Transverse colon (tissue), 4 donors: ENCODE results near the gene FMNL3. TPM values are rescaled to one million over a fixed set of nuclear protein-coding genes. Genes with fewer than 3 reads are reported as not detected.

Experiments used
- DNase-seq: peaks from one replicate; pipeline ENCODE4 v3.0.0-alpha.2; 2019
- H3K27ac ChIP-seq, 4 donors: fragments of 200-600 bp; sonication (generic); 2 replicates each; pipeline ENCODE4 v1.5.1; 2016 to 2018; ENCODE audit warnings: inconsistent platforms in 4 of 4
- H3K27me3 ChIP-seq: fragments of 200-600 bp; sonication (generic); 2 replicates; pipeline ENCODE4 v1.5.1; 2017; ENCODE audit warnings: inconsistent platforms
- H3K36me3 ChIP-seq, 4 donors: fragments of 200-600 bp; sonication (generic); 2 replicates each; pipeline ENCODE4 v1.5.1; 2017 to 2019; ENCODE audit warnings: inconsistent platforms in 4 of 4
- H3K4me1 ChIP-seq, 4 donors: fragments of 200-600 bp; sonication (generic); 2 replicates each; pipeline ENCODE4 v1.5.1; 2017 to 2020; ENCODE audit warnings: inconsistent platforms in 4 of 4
- H3K4me3 ChIP-seq, 4 donors: fragments of 200-600 bp; sonication (generic); 1 replicate in 1 of 4; 2 replicates in 3 of 4; pipeline versions ENCODE4 v1.5.1 to v1.6.1; 2017 to 2019; ENCODE audit warnings: inconsistent platforms in 4 of 4
- H3K9me3 ChIP-seq, 2 donors: fragments of 200-600 bp; sonication (generic); 2 replicates each; pipeline ENCODE4 v1.5.1; 2017 to 2019; ENCODE audit warnings: inconsistent platforms in 2 of 2
- EP300 ChIP-seq: sonication (generic); formaldehyde crosslinking; IDR thresholded peaks from one replicate; pipeline ENCODE4 v1.6.1; 2017; ENCODE audit warnings: antibody characterized with exemption, low read depth
- POLR2A ChIP-seq: fragments of 450-650 bp; IDR thresholded peaks from one replicate; pipeline ENCODE4 v1.6.1; 2016; ENCODE audit warnings: antibody characterized with exemption, mild to moderate bottlenecking, moderate library complexity
- POLR2AphosphoS5 ChIP-seq, 3 donors: sonication (generic); formaldehyde crosslinking; IDR thresholded peaks; one replicate each; pipeline ENCODE4 v1.6.1; 2016; ENCODE audit warnings: antibody characterized with exemption in 3 of 3
- WGBS, 2 donors: methylation state at CpG; one replicate each; pipeline ENCODE4 v1.1.5; 2018; ENCODE audit warnings: low coverage in 1 of 2; 5-methylcytosine and 5-hydroxymethylcytosine counted together
- in situ Hi-C, 4 donors: fragments of 200-750 bp; cut with MboI; loops; one replicate each; pipeline versions ENCODE4 v1.15.0 to v1.15.1; 2017; ENCODE audit warnings: low sequenced_read_pairs in 3 of 4, low pct_ligation_motif_present in 1 of 4, low pct_unique_long_range_greater_than_20kb in 1 of 4
- intact Hi-C: fragments of 100-400 bp; cut with DNase I; formaldehyde crosslinking; loops from one replicate; pipeline ENCODE4 v1.15.1; 2023; ENCODE audit warnings: low total_unique reads
- total RNA-seq, 4 donors: library from RNA; depleted of rRNA; stranded (reverse); fragments of >200 nt; gene quantifications; one replicate each; pipeline ENCODE4 v1.1.0, GENCODE V29; 2016
- TF ChIP-seq, protein P1 (sequence below), 5 experiments: fragments of 200-600 bp in 3 of 5; fragments of 450-650 bp in 2 of 5; sonication (generic) in 3 of 5; IDR thresholded peaks; 1 replicate in 2 of 5; 2 replicates in 3 of 5; pipeline ENCODE4 v1.5.1; 2016 to 2017; ENCODE audit warnings: antibody characterized with exemption in 5 of 5, inconsistent platforms in 3 of 5, mild to moderate bottlenecking in 2 of 5, moderate library complexity in 1 of 5

FMNL3 gene
- total RNA-seq, 4 donors from 2014 or later, result 5.3 to 16.5 (median 8.2) TPM

DNA sequence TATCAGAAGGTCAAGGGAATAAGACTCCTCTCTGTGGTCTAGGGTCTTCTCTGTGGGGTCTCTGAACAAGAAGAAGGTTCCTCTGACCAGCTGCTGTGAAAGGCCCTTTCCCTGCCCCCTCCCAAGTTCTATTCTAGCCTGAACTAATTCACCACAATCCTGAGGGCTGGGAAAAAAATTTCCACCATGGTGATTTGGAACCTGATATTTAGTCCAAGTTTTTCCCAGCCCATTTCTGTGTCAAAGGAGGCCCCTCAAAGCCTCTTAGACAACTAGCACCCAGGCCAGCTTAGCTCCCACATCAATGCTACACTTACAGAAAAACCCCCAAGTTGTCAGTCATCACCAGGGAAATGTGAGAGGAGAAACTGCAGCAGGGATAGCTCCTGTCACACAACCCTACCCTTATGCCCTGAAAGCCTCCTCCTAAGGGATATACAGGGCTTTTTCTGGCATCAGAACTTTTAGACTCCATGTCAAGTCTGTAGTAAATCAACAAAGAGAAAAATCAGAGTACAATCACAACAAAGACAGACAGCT is 4.5 kb downstream of the FMNL3 start:
- TF ChIP-seq, protein P1, sequence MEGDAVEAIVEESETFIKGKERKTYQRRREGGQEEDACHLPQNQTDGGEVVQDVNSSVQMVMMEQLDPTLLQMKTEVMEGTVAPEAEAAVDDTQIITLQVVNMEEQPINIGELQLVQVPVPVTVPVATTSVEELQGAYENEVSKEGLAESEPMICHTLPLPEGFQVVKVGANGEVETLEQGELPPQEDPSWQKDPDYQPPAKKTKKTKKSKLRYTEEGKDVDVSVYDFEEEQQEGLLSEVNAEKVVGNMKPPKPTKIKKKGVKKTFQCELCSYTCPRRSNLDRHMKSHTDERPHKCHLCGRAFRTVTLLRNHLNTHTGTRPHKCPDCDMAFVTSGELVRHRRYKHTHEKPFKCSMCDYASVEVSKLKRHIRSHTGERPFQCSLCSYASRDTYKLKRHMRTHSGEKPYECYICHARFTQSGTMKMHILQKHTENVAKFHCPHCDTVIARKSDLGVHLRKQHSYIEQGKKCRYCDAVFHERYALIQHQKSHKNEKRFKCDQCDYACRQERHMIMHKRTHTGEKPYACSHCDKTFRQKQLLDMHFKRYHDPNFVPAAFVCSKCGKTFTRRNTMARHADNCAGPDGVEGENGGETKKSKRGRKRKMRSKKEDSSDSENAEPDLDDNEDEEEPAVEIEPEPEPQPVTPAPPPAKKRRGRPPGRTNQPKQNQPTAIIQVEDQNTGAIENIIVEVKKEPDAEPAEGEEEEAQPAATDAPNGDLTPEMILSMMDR (IDR thresholded peaks at IDR 0.05), result no peak
- no peak for TF ChIP-seq POLR2AphosphoS5 (IDR thresholded peaks at IDR 0.05)
- intact Hi-C loops (no loop called here), in situ Hi-C loops (no loop called here)
- H3K4me3 ChIP-seq, result no peak overlapping the region
- H3K27me3 ChIP-seq, result peaks cover 14% of the 10 kb centered on the region
- peak overlapping the region in 1 of 4 donors; percentile 9 for H3K27ac ChIP-seq
- peaks cover 6 to 51% (median 23%) of the 10 kb centered on the region in 4 donors for H3K4me1 ChIP-seq
- H3K9me3 ChIP-seq, result no peaks in the 10 kb centered on the region
- H3K36me3 ChIP-seq, result no peaks in the 10 kb centered on the region
- DNase-seq, result no peak

DNA sequence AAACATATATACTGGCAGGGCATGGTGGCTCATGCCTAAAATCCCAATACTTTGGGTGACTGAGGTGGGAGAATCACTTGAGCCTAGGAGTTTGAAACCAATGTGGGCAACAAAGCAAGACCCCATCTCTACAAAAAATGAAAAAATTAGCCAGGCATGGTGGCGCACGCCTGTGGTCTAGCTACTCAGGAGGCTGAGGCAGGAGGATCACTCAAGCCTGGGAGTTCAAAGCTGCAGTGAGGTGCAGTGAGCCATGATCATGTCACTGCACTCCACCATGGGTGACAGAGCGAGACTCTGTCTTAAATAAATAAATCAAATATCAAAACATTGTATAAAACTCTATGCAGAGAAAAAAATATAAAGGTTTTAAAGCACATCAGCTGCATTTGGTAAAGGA is 5.2 kb downstream of the FMNL3 start:
- Histone ChIP-seq H3K9me3 (no peaks in the 10 kb centered on the region), H3K27ac (no peak overlapping the region), H3K27me3 (peaks cover 12% of the 10 kb centered on the region), H3K4me3 (no peak overlapping the region), H3K36me3 (no peaks in the 10 kb centered on the region), H3K4me1 (peaks cover 6 to 56% (median 22%) of the 10 kb centered on the region in 4 donors)
- intact Hi-C loops (no loop called here), in situ Hi-C loops (no loop called here)
- TF ChIP-seq, protein P1 (IDR thresholded peaks at IDR 0.05), result no peak
- TF ChIP-seq EP300 (no peak), POLR2A (no peak), POLR2AphosphoS5 (IDR thresholded peaks at IDR 0.05) (no peak)
- DNase-seq, result no peak
- WGBS, 2 donors, result 64 to 84% methylated on average over 1 to 3 of the region's 3 CpGs

DNA sequence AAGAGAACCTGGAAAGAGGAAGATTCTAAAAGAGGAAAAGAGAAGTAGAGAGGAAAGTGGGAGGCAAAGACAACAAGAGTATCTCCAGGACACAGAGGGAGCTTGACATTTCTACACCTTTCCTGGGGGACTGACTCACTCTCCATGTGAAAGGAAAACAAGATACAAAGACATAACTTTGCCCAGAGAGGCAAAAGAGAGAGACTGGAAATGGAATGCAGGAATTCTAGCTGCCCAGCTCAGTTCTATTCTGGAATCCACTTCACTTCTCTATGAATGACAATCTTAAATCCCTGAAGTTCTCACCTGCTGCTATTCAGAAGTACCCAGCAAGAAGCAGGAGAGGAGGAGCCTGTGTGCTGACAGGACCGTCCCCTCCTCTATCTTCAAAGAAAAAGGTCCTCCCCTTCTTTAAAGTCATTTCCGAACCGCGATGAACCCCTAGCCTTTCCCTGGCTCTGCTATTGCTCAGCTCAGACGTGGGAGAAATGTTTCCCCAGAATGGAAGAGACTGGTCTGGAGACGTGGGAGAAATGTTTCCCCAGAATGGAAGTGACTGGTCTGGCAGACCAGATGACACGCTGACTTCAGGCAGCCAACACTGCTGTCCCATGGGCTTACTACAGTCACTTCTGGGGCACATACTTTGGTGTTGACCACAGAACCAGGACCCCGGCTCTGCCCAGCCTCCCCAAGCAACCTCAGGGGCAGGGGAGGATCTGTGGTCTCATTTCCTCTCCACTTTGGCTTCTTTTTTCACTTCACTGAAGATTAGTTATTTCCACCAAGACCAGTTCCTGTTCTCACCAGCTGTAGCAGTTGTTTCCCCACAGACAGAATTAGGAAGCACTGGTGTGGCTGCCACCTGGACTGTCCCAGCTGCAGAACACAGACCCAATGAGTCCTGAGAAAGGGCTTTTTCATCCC is 8.3 kb downstream of the FMNL3 start:
- peak; percentile 21 for DNase-seq
- no peaks in the 10 kb centered on the region for H3K9me3 ChIP-seq
- TF ChIP-seq, protein P1 (IDR thresholded peaks at IDR 0.05), result no peak
- no peak for TF ChIP-seq POLR2AphosphoS5 (IDR thresholded peaks at IDR 0.05)
- no peak for TF ChIP-seq POLR2A
- no peak for TF ChIP-seq EP300
- in situ Hi-C loops (no loop called here), intact Hi-C loops (no loop called here)
- H3K27ac ChIP-seq, result peak overlapping the region; percentile 49 to 70 (median 54)
- H3K36me3 ChIP-seq, result no peaks in the 10 kb centered on the region
- peaks cover 6 to 35% (median 8%) of the 10 kb centered on the region in 4 donors for H3K4me1 ChIP-seq
- H3K27me3 ChIP-seq, result peaks cover 2% of the 10 kb centered on the region
- WGBS, 2 donors, result 52 to 80% methylated on average over 1 to 8 of the region's 8 CpGs
- H3K4me3 ChIP-seq, result no peak overlapping the region

DNA sequence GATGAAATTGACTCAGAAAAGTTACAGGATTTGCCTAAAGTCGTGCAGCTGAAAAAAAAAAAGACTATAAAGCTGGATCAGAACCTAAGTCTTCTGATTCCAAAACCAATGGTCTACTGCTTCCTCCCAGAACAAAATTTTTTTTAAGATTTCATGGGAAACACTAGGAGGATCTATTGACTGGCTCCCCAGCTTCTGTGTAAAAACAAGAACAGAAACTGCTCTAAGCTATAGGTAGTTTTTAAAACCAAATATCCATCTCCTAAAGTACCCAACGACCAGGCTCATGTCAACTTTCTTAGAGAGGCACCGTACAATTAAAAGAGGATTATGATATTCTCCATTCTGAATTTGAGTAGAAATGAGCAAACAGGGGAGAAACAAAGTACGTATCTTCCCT is 9.4 kb downstream of the FMNL3 start:
- WGBS, 2 donors, result 67 to 79% methylated on average over 2 to 4 of the region's 4 CpGs
- no peaks in the 10 kb centered on the region for H3K27me3 ChIP-seq
- H3K36me3 ChIP-seq, result no peaks in the 10 kb centered on the region
- H3K27ac ChIP-seq, result no peak overlapping the region
- TF ChIP-seq POLR2AphosphoS5 (IDR thresholded peaks at IDR 0.05), result no peak
- no peak for TF ChIP-seq POLR2A
- TF ChIP-seq, protein P1 (IDR thresholded peaks at IDR 0.05), result no peak
- DNase-seq, result no peak
- H3K4me1 ChIP-seq, result peaks cover 6 to 24% (median 8%) of the 10 kb centered on the region in 4 donors
- no peak overlapping the region for H3K4me3 ChIP-seq
- intact Hi-C loops, result no loop called here
- no peaks in the 10 kb centered on the region for H3K9me3 ChIP-seq
- in situ Hi-C loops, result no loop called here
